H9 (cell line): Measurements from ENCODE around the gene CDC123. TPM values are rescaled to one million over a fixed set of nuclear protein-coding genes. Genes with fewer than 3 reads are reported as not detected.

Experiments used
- DNase-seq: peaks from one replicate; pipeline ENCODE4 v3.0.0-alpha.2; 2017
- H2AFZ ChIP-seq: one replicate; pipeline ENCODE4 v1.6.1; 2013; ENCODE audit warnings: mild to moderate bottlenecking, low read length, control low read depth, moderate library complexity
- H2AK5ac ChIP-seq: 2 replicates; pipeline ENCODE4 v1.6.1; 2013; ENCODE audit warnings: low read length, control low read depth, mixed read lengths; ENCODE audit not compliant: insufficient read length
- H2BK120ac ChIP-seq: one replicate; pipeline ENCODE4 v1.6.1; 2013; ENCODE audit warnings: low read depth, mild to moderate bottlenecking, low read length, control low read depth, inconsistent platforms; ENCODE audit not compliant: poor library complexity, severe bottlenecking
- H2BK12ac ChIP-seq: 2 replicates; pipeline ENCODE4 v1.6.1; 2013; ENCODE audit warnings: low read length, control low read depth, mixed read lengths, low read depth; ENCODE audit not compliant: insufficient read length
- H2BK15ac ChIP-seq: 2 replicates; pipeline ENCODE4 v1.6.1; 2013; ENCODE audit warnings: low read depth, low read length, control low read depth
- H2BK20ac ChIP-seq: one replicate; pipeline ENCODE4 v1.6.1; 2013; ENCODE audit warnings: low read depth, mild to moderate bottlenecking, low read length, control low read depth, inconsistent platforms; ENCODE audit not compliant: poor library complexity, severe bottlenecking
- H2BK5ac ChIP-seq: 2 replicates; pipeline ENCODE4 v1.6.1; 2013; ENCODE audit warnings: low read length, control low read depth, mixed read lengths; ENCODE audit not compliant: insufficient read length
- H3K14ac ChIP-seq: 2 replicates; pipeline ENCODE4 v1.6.1; 2013; ENCODE audit warnings: low read length, control low read depth; ENCODE audit not compliant: insufficient read depth
- H3K18ac ChIP-seq: 2 replicates; pipeline ENCODE4 v1.6.1; 2013; ENCODE audit warnings: low read depth, mild to moderate bottlenecking, mixed read lengths, low read length, control low read depth; ENCODE audit not compliant: insufficient read length
- H3K23ac ChIP-seq: 2 replicates; pipeline ENCODE4 v1.6.1; 2013; ENCODE audit warnings: low read length, control low read depth, mixed read lengths, low read depth; ENCODE audit not compliant: insufficient read length
- H3K23me2 ChIP-seq: 2 replicates; pipeline ENCODE4 v1.6.1; 2013; ENCODE audit warnings: low read depth, mild to moderate bottlenecking, mixed read lengths, low read length, control low read depth; ENCODE audit not compliant: insufficient read length, poor library complexity, severe bottlenecking
- H3K27ac ChIP-seq: 2 replicates; pipeline ENCODE4 v1.5.1; 2013; ENCODE audit warnings: low read length, control low read depth, mixed read lengths, low read depth; ENCODE audit not compliant: insufficient read length
- H3K27me3 ChIP-seq: 2 replicates; pipeline ENCODE4 v1.6.1; 2013; ENCODE audit warnings: low read length, control low read depth, inconsistent platforms; ENCODE audit not compliant: insufficient read depth
- H3K4ac ChIP-seq: 2 replicates; pipeline ENCODE4 v1.6.1; 2013; ENCODE audit warnings: low read depth, mild to moderate bottlenecking, control low read depth, inconsistent platforms, low read length, moderate library complexity
- H3K4me1 ChIP-seq: 2 replicates; pipeline ENCODE4 v1.6.1; 2013; ENCODE audit warnings: low read length, control low read depth, inconsistent platforms; ENCODE audit not compliant: insufficient read depth
- H3K4me2 ChIP-seq: 2 replicates; pipeline ENCODE4 v1.6.1; 2013; ENCODE audit warnings: low read length, control low read depth, mixed read lengths; ENCODE audit not compliant: insufficient read length, insufficient read depth
- H3K56ac ChIP-seq: 2 replicates; pipeline ENCODE4 v1.6.1; 2013; ENCODE audit warnings: low read depth, mild to moderate bottlenecking, mixed read lengths, low read length, control low read depth; ENCODE audit not compliant: insufficient read length
- H3K79me1 ChIP-seq: 2 replicates; pipeline ENCODE4 v1.6.1; 2013; ENCODE audit warnings: low read depth, mild to moderate bottlenecking, moderate library complexity, low read length, control low read depth, inconsistent platforms; ENCODE audit not compliant: insufficient read depth, poor library complexity, severe bottlenecking
- H3K79me2 ChIP-seq: 2 replicates; pipeline ENCODE4 v1.6.1; 2013; ENCODE audit warnings: low read length, control low read depth, inconsistent platforms; ENCODE audit not compliant: insufficient read depth
- H3K9ac ChIP-seq: 2 replicates; pipeline ENCODE4 v1.6.1; 2013; ENCODE audit warnings: low read length, control low read depth, mixed read lengths; ENCODE audit not compliant: insufficient read length; ENCODE audit errors: extremely low read depth
- H3K9me3 ChIP-seq: one replicate; pipeline ENCODE4 v1.6.1; 2013; ENCODE audit warnings: low read depth, low read length, inconsistent platforms; ENCODE audit not compliant: control insufficient read depth
- H3T11ph ChIP-seq: one replicate; pipeline ENCODE4 v1.6.1; 2013; ENCODE audit warnings: mild to moderate bottlenecking, low read length, control low read depth, inconsistent platforms
- H4K20me1 ChIP-seq: one replicate; pipeline ENCODE4 v1.6.1; 2013; ENCODE audit not compliant: control insufficient read depth, insufficient read length, insufficient read depth
- H4K5ac ChIP-seq: 2 replicates; pipeline ENCODE4 v1.6.1; 2013; ENCODE audit warnings: low read depth, mild to moderate bottlenecking, mixed read lengths, low read length, control low read depth; ENCODE audit not compliant: insufficient read length
- H4K8ac ChIP-seq: replicated peaks from 2 replicates; pipeline ENCODE4 v1.6.1; 2013; ENCODE audit warnings: low read length, control low read depth, mixed read lengths, low read depth; ENCODE audit not compliant: insufficient read length
- H4K91ac ChIP-seq: 2 replicates; pipeline ENCODE4 v1.6.1; 2013; ENCODE audit warnings: low read depth, mild to moderate bottlenecking, moderate library complexity, mixed read lengths, low read length, control low read depth; ENCODE audit not compliant: insufficient read length
- H3K27ac Mint-ChIP-seq, 3 experiments: 2 replicates in 2 of 3; 3 replicates in 1 of 3; pipeline ENCODE4 v1.8.0; 2020 to 2021; ENCODE audit warnings: mixed read lengths in 3 of 3, mild to moderate bottlenecking in 1 of 3, moderate library complexity in 1 of 3
- H3K27me3 Mint-ChIP-seq: 2 replicates; pipeline ENCODE4 v1.8.0; 2021; ENCODE audit warnings: low read depth, mild to moderate bottlenecking, moderate library complexity, mixed read lengths
- H3K36me3 Mint-ChIP-seq, 3 experiments: 2 replicates in 2 of 3; 3 replicates in 1 of 3; pipeline ENCODE4 v1.8.0; 2020 to 2021; ENCODE audit warnings: low read depth in 3 of 3, mixed read lengths in 3 of 3; ENCODE audit not compliant: insufficient read depth in 1 of 3
- H3K4me1 Mint-ChIP-seq, 2 experiments: 2 replicates each; pipeline ENCODE4 v1.8.0; 2020; ENCODE audit warnings: mixed read lengths in 2 of 2
- H3K4me3 Mint-ChIP-seq, 2 experiments: 2 replicates in 1 of 2; 3 replicates in 1 of 2; pipeline ENCODE4 v1.8.0; 2020 to 2021; ENCODE audit warnings: mild to moderate bottlenecking in 2 of 2, mixed read lengths in 2 of 2, moderate library complexity in 1 of 2
- H3K9me3 Mint-ChIP-seq, 2 experiments: 2 replicates in 1 of 2; 3 replicates in 1 of 2; pipeline ENCODE4 v1.8.0; 2020; ENCODE audit warnings: mild to moderate bottlenecking in 2 of 2, mixed read lengths in 2 of 2, moderate library complexity in 1 of 2
- CTCF ChIP-seq: fragments of 200-600 bp; sonication (generic); conservative IDR thresholded peaks from 3 replicates; pipeline ENCODE4 v1.8.0; 2021; ENCODE audit warnings: antibody characterized with exemption, mild to moderate bottlenecking
- WGBS: extraction: QIAGEN DNeasy Blood & Tissue Kit; methylation state at CpG from one replicate; pipeline ENCODE4 v1.1.7; 2013; ENCODE audit warnings: missing lambda C conversion rate, low lambda C conversion rate, mixed read lengths; ENCODE audit not compliant: insufficient read length; ENCODE audit errors: extremely low coverage; 5-methylcytosine and 5-hydroxymethylcytosine counted together
- total RNA-seq: library from RNA; stranded (reverse); gene quantifications from 2 replicates; pipeline ENCODE4 v1.2.1, GENCODE V29; 2021

CDC123 gene
- total RNA-seq, 1 experiment from 2014 or later: 159 TPM

- Mint-ChIP-seq H3K36me3 (peaks cover 17 to 50% (median 29%) of the 10 kb centered on the region in 3 experiments; a peak in 6 of 7 replicates), H3K27ac (peak overlapping the region in 1 of 3 experiments; percentile 17; a peak in 1 of 7 replicates), H3K9me3 (no peaks in the 10 kb centered on the region), H3K4me1 (peaks cover 5 to 7% of the 10 kb centered on the region in 2 experiments; a peak in 3 of 4 replicates), H3K27me3 (no peaks in the 10 kb centered on the region), H3K4me3 (no peak overlapping the region)
- H3K14ac ChIP-seq: no peak overlapping the region
- H4K5ac ChIP-seq: no peak overlapping the region
- no peak overlapping the region for H3K4me2 ChIP-seq
- DNase-seq: no peak
- H3K4me1 ChIP-seq: peaks cover 2% of the 10 kb centered on the region; the same call in 1 of the 2 replicates
- H4K8ac ChIP-seq: no peak overlapping the region
- no peak overlapping the region for H2AFZ ChIP-seq
- H3K56ac ChIP-seq: no peak overlapping the region
- no peak overlapping the region for H3T11ph ChIP-seq
- no peak overlapping the region for H2BK5ac ChIP-seq
- no peak overlapping the region for H2BK20ac ChIP-seq
- H3K4ac ChIP-seq: no peak overlapping the region
- H3K23me2 ChIP-seq: no peaks in the 10 kb centered on the region
- H3K79me2 ChIP-seq: peaks cover 3% of the 10 kb centered on the region; the same call in 1 of the 2 replicates
- H2BK15ac ChIP-seq: no peak overlapping the region
- no peak overlapping the region for H2AK5ac ChIP-seq
- H2BK12ac ChIP-seq: no peak overlapping the region
- no peaks in the 10 kb centered on the region for H4K20me1 ChIP-seq
- no peak overlapping the region for H3K27ac ChIP-seq
- H3K23ac ChIP-seq: no peak overlapping the region
- no peak overlapping the region for H3K18ac ChIP-seq
- no CpG with 5 or more reads among the region's 8 CpGs for WGBS
- no peak overlapping the region for H3K9ac ChIP-seq
- H3K27me3 ChIP-seq: no peaks in the 10 kb centered on the region
- H4K91ac ChIP-seq: no peak overlapping the region
- H3K79me1 ChIP-seq: peaks cover 16% of the 10 kb centered on the region
- TF ChIP-seq CTCF: no peak
- no peaks in the 10 kb centered on the region for H3K9me3 ChIP-seq
- no peak overlapping the region for H2BK120ac ChIP-seq
Measured at GRCh38 chr10:12186323-12186722, 9.7 kb upstream of the CDC123 start.
